ENCODE measurements around the gene SMCO1. TPM values are rescaled to one million over a fixed set of nuclear protein-coding genes. Genes with fewer than 3 reads are reported as not detected.

Gene SMCO1
- total and polyA plus RNA-seq, 2 of the 4 experiments (the other 2 are of a cell fraction): not detected

DNA sequence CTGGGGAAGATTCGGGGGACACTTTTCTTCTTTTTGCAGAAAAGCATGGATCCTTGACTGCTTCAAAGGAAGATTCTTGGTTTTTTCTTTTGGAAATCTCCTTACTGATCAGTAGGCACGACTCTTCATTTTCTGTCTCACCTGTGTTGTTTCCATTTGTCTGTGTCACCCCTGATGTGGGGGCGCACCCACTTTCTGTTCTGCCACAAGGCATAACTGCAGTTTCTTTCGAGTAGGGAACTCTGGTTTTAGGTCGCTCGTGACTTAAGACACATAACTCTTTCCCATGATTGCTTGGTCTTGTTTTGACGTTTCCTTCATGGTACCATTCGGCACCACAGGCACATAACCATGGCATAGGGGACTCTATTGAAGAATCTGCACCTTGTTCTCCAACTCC is 42.9 kb downstream of the SMCO1 start:
- H3K14ac ChIP-seq (replicated peaks; ENCODE audit: low read depth, low read length): no peak overlapping the region
- no peak overlapping the region for H3K4me3 ChIP-seq (ENCODE audit: insufficient read depth, low read depth, low read length)
- no peaks in the 10 kb centered on the region for H4K20me1 ChIP-seq (ENCODE audit: insufficient read depth, low read length)
- intact Hi-C loops (cut with micrococcal nuclease) (no loop called here), in situ Hi-C loops (cut with MboI; ENCODE audit: low sequenced_read_pairs) (no loop called here), dilution Hi-C loops (cut with HindIII; ENCODE audit: low sequenced_read_pairs, unreplicated experiment) (no loop called here)
- H4K5ac ChIP-seq (ENCODE audit: low read depth, low read length): no peak overlapping the region
- no peak overlapping the region for H4K91ac ChIP-seq (ENCODE audit: insufficient read depth, low read depth, low read length)
- H3K4ac ChIP-seq (ENCODE audit: low read depth, low read length): no peak overlapping the region
- H3K9me1 ChIP-seq (ENCODE audit: insufficient read depth, low read length): peaks cover 4% of the 10 kb centered on the region
- ATAC-seq (ENCODE audit: low read depth) (no peak), DNase-seq (no peak)
- TF ChIP-seq FOS (IDR thresholded peaks at IDR 0.05; ENCODE audit: low read depth, low read length): no peak
- TF ChIP-seq SMC3 (IDR thresholded peaks at IDR 0.05; ENCODE audit: low read depth, low read length): no peak
- TF ChIP-seq RAD21 (IDR thresholded peaks at IDR 0.05; ENCODE audit: low read length): no peak
- TF ChIP-seq, protein P1, sequence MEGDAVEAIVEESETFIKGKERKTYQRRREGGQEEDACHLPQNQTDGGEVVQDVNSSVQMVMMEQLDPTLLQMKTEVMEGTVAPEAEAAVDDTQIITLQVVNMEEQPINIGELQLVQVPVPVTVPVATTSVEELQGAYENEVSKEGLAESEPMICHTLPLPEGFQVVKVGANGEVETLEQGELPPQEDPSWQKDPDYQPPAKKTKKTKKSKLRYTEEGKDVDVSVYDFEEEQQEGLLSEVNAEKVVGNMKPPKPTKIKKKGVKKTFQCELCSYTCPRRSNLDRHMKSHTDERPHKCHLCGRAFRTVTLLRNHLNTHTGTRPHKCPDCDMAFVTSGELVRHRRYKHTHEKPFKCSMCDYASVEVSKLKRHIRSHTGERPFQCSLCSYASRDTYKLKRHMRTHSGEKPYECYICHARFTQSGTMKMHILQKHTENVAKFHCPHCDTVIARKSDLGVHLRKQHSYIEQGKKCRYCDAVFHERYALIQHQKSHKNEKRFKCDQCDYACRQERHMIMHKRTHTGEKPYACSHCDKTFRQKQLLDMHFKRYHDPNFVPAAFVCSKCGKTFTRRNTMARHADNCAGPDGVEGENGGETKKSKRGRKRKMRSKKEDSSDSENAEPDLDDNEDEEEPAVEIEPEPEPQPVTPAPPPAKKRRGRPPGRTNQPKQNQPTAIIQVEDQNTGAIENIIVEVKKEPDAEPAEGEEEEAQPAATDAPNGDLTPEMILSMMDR (conservative IDR thresholded peaks at IDR 0.05; ENCODE audit: low read depth, low read length): no peak
- no peak for TF ChIP-seq NFE2L2 (IDR thresholded peaks at IDR 0.05; ENCODE audit: low read depth, low read length)
- TF ChIP-seq, protein P2, sequence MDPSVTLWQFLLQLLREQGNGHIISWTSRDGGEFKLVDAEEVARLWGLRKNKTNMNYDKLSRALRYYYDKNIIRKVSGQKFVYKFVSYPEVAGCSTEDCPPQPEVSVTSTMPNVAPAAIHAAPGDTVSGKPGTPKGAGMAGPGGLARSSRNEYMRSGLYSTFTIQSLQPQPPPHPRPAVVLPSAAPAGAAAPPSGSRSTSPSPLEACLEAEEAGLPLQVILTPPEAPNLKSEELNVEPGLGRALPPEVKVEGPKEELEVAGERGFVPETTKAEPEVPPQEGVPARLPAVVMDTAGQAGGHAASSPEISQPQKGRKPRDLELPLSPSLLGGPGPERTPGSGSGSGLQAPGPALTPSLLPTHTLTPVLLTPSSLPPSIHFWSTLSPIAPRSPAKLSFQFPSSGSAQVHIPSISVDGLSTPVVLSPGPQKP (IDR thresholded peaks at IDR 0.05; ENCODE audit: borderline replicate concordance, low read depth, low read length): no peak
- TF ChIP-seq MAZ (IDR thresholded peaks at IDR 0.05; ENCODE audit: borderline replicate concordance, low read depth, low read length): no peak
- TF ChIP-seq CEBPB (IDR thresholded peaks at IDR 0.05; ENCODE audit: low read depth, low read length): no peak
- TF ChIP-seq MXI1 (IDR thresholded peaks at IDR 0.05; ENCODE audit: borderline replicate concordance, low read depth, low read length): no peak
- TF ChIP-seq BHLHE40 (IDR thresholded peaks at IDR 0.05; ENCODE audit: low read depth, low read length): no peak
- no peak for TF ChIP-seq MAFK (IDR thresholded peaks at IDR 0.05; ENCODE audit: low read depth, low read length)
- no peak for TF ChIP-seq RCOR1 (IDR thresholded peaks at IDR 0.05; ENCODE audit: insufficient replicate concordance, low read length)
- TF ChIP-seq POLR2A (IDR thresholded peaks at IDR 0.05; ENCODE audit: low read depth, low read length): no peak
- TF ChIP-seq, protein P3, sequence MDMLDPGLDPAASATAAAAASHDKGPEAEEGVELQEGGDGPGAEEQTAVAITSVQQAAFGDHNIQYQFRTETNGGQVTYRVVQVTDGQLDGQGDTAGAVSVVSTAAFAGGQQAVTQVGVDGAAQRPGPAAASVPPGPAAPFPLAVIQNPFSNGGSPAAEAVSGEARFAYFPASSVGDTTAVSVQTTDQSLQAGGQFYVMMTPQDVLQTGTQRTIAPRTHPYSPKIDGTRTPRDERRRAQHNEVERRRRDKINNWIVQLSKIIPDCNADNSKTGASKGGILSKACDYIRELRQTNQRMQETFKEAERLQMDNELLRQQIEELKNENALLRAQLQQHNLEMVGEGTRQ (IDR thresholded peaks at IDR 0.05; ENCODE audit: low read depth, low read length): no peak
- TF ChIP-seq CHD1 (IDR thresholded peaks at IDR 0.05; ENCODE audit: low read depth, low read length): no peak
- no peak for TF ChIP-seq RFX5 (IDR thresholded peaks at IDR 0.05; ENCODE audit: low read depth, low read length)
- no TSS peak for BruUV-seq (replicated peaks)
- peaks cover 13% of the 10 kb centered on the region for H3K36me3 ChIP-seq (ENCODE audit: control insufficient read depth, insufficient read depth, low read length)
- no peak overlapping the region for H2BK5ac ChIP-seq (ENCODE audit: low read depth, low read length, poor library complexity, severe bottlenecking)
- H2BK20ac ChIP-seq (ENCODE audit: low read depth, low read length): no peak overlapping the region
- H2AFZ ChIP-seq (replicated peaks; ENCODE audit: low read length, poor library complexity): no peak overlapping the region
- H3K79me1 ChIP-seq (ENCODE audit: low read depth in 1 of 2, low read length in 2 of 2): peaks cover 11 to 21% of the 10 kb centered on the region in 2 experiments; a peak in 3 of 4 replicates
- no peak overlapping the region for H4K8ac ChIP-seq (ENCODE audit: low read depth in 2 of 2, low read length in 2 of 2)
- H2AK5ac ChIP-seq (ENCODE audit: low read depth, low read length): no peak overlapping the region
- no peak overlapping the region for H3K9ac ChIP-seq (ENCODE audit: low read depth, low read length)
- H3K27ac ChIP-seq (ENCODE audit: insufficient read depth, low read length): no peak overlapping the region
- 93% methylated on average over 3 of the region's 8 CpGs; no CpG with 5 or more reads in 1 of the 2 experiments for WGBS, 2 experiments (ENCODE audit: extremely low coverage in 2 of 2, insufficient read length in 1 of 2)
- no peaks in the 10 kb centered on the region for H3K27me3 ChIP-seq (ENCODE audit: control insufficient read depth, insufficient read depth, low read length)
- H3K9me3 ChIP-seq (ENCODE audit: control insufficient read depth, insufficient read depth, low read length): no peaks in the 10 kb centered on the region
- H2BK15ac ChIP-seq (ENCODE audit: low read depth, low read length): no peak overlapping the region
- no peaks in the 10 kb centered on the region for H3K4me1 ChIP-seq (ENCODE audit: control insufficient read depth, insufficient read depth, low read length)
- no peak overlapping the region for H2AK9ac ChIP-seq (replicated peaks; ENCODE audit: low read depth, low read length, poor library complexity)
- H3K4me2 ChIP-seq (ENCODE audit: low read depth, low read length): no peak overlapping the region
- ChIA-PET CTCF (no interaction called here), POLR2A (ENCODE audit: unreplicated experiment) (no interaction called here)
- no peak overlapping the region for H3K18ac ChIP-seq (ENCODE audit: low read depth, low read length)
- no peak overlapping the region for H3K56ac ChIP-seq (ENCODE audit: extremely low read depth, insufficient read depth, low read length)
- H3K23ac ChIP-seq (ENCODE audit: low read depth, low read length): no peak overlapping the region
- no peak overlapping the region for H2BK120ac ChIP-seq (ENCODE audit: low read depth, low read length)
